Bronchial epithelial cell (primary cell): Measurements from ENCODE around the gene KCNF1. TPM values are rescaled to one million over a fixed set of nuclear protein-coding genes. Genes with fewer than 3 reads are reported as not detected.

ENCODE experiments used
- DNase-seq: peaks from one replicate; pipeline ENCODE4 v3.0.0-alpha.2; 2010; ENCODE audit warnings: low read depth
- FAIRE-seq: peaks from 2 replicates; lab custom pipeline; 2011; peaks lifted over from hg19 to GRCh38; lab: Jason Lieb, UNC
- H3K27me3 ChIP-seq: 2 replicates; pipeline ENCODE4 v1.5.1; 2011; ENCODE audit warnings: low read length; ENCODE audit not compliant: control insufficient read depth, insufficient read depth
- H3K36me3 ChIP-seq: 2 replicates; pipeline ENCODE4 v1.5.1; 2011; ENCODE audit warnings: low read length; ENCODE audit not compliant: control insufficient read depth, insufficient read depth
- H3K4me3 ChIP-seq: 2 replicates; pipeline ENCODE4 v1.5.1; 2011; ENCODE audit warnings: mild to moderate bottlenecking, low read depth, low read length, control low read depth
- total RNA-seq: library from RNA; depleted of rRNA; stranded (reverse); fragments of >200 nt; gene quantifications from 2 replicates; pipeline ENCODE4 v1.2.1, GENCODE V29; 2014
- TF ChIP-seq, protein P1 (sequence below): IDR thresholded peaks from 2 replicates; pipeline ENCODE4 v1.5.1; 2011; ENCODE audit warnings: mild to moderate bottlenecking, moderate library complexity, low read length, control low read depth, inconsistent platforms; ENCODE audit not compliant: insufficient read depth, severe bottlenecking

Gene KCNF1
- total RNA-seq, 1 donor from 2014 or later, result not detected

DNA sequence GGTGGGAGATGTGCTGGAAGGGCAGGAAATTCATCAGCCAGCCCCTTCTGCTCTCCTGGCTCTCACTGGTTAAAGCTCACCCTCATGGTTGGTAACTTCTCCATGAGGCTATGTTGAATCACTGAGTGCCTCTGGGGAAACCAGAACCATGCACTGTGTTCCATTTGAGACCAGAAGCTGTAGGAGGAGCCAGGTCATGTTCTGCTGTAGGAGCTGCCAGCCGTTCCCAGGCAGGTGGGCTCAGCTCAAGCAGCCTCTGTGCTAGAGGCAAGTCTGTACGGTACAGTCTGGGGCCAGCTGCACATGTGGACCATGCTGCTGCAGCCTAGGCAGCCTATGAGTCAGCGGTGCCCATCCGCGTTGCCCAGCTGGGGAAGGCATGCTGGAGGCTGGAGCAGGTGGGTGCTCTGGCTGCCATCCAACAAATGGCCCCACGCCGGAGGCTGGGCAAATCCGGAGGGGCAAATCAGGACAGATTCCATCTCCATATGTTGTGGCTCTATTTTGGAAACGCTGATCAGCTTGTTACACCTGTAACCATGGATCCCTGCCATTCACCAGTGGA lies 22.0 kb upstream of the KCNF1 start:
- no peaks in the 10 kb centered on the region for H3K36me3 ChIP-seq
- no peak for FAIRE-seq
- TF ChIP-seq, protein P1, sequence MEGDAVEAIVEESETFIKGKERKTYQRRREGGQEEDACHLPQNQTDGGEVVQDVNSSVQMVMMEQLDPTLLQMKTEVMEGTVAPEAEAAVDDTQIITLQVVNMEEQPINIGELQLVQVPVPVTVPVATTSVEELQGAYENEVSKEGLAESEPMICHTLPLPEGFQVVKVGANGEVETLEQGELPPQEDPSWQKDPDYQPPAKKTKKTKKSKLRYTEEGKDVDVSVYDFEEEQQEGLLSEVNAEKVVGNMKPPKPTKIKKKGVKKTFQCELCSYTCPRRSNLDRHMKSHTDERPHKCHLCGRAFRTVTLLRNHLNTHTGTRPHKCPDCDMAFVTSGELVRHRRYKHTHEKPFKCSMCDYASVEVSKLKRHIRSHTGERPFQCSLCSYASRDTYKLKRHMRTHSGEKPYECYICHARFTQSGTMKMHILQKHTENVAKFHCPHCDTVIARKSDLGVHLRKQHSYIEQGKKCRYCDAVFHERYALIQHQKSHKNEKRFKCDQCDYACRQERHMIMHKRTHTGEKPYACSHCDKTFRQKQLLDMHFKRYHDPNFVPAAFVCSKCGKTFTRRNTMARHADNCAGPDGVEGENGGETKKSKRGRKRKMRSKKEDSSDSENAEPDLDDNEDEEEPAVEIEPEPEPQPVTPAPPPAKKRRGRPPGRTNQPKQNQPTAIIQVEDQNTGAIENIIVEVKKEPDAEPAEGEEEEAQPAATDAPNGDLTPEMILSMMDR, result no peak
- peaks cover 11% of the 10 kb centered on the region for H3K27me3 ChIP-seq
- no peak overlapping the region for H3K4me3 ChIP-seq
- DNase-seq, result peak; percentile 30

DNA sequence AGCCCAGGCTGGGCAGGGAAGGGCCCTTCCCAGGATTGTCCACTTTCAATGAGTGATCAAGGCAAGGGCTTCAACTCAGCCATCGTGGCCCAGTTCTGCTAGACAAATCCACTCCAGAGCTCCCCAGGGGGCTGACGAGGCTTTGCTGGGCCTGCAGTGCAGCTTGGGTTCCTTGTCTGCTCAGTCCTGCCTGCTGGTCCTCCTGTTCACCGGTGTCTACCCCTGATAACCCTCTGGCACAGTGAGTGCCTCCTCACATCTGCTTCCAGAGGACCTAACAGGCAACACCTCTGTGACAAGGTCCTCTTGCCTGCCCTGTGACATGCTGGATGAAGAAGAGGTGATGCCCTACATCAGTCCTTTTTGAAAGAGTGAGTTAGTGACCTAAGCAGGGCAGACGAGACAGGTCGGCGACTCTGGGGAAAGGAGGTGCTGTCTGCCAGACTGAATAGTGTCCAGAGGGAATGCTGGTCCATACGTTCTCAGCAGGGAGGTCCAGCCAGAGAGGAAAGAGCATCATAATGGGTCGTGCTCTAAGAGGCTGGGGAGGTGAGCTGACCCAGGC lies 20.9 kb upstream of the KCNF1 start:
- Histone ChIP-seq H3K27me3 (peaks cover 13% of the 10 kb centered on the region), H3K36me3 (no peaks in the 10 kb centered on the region), H3K4me3 (no peak overlapping the region)
- FAIRE-seq, result no peak
- TF ChIP-seq, protein P1, result no peak
- no peak for DNase-seq

DNA sequence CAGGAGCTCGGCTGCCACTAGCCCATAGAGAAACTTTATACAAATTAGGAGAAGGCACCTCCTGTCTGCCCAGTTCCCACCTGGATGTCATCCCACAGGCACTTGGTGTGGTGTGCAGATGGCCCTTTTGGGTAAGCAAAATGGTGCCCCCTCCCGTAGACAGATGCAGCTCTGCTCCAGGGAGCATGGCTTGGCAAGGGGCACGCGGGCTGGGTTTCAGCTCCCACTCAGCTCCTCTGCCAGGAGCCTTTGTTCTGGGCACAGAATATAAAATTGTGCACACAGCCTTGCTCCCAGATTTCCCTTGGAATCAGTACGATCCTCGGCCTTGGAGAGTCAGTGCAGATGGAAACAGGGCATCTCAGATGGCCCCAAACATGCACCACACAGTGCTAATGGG lies 20.3 kb upstream of the KCNF1 start:
- Histone ChIP-seq H3K36me3 (no peaks in the 10 kb centered on the region), H3K4me3 (no peak overlapping the region), H3K27me3 (peaks cover 13% of the 10 kb centered on the region)
- TF ChIP-seq, protein P1, result no peak
- DNase-seq (no peak), FAIRE-seq (no peak)

DNA sequence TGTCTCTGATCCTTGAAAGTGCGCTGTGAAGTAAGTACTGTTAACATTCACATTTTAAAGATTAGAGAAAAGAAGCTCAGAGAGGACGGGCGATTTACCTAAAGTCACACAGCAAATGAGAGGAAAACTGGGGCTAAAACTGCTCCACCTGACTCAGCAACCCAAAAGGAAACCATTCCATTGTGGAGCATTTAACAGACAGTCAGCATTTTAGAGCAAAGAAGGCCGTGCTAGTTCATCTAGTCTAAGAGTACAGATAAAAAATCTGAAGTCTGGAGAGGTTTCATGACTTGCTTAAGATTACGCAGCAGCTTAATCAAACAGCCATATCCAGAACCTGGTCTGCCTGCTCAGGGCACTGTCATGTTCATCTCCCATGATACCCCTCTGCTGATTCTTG lies 19.9 kb upstream of the KCNF1 start:
- no peak overlapping the region for H3K4me3 ChIP-seq
- no peak for FAIRE-seq
- H3K27me3 ChIP-seq, result peaks cover 13% of the 10 kb centered on the region
- TF ChIP-seq, protein P1, result no peak
- H3K36me3 ChIP-seq, result no peaks in the 10 kb centered on the region
- DNase-seq, result no peak

DNA sequence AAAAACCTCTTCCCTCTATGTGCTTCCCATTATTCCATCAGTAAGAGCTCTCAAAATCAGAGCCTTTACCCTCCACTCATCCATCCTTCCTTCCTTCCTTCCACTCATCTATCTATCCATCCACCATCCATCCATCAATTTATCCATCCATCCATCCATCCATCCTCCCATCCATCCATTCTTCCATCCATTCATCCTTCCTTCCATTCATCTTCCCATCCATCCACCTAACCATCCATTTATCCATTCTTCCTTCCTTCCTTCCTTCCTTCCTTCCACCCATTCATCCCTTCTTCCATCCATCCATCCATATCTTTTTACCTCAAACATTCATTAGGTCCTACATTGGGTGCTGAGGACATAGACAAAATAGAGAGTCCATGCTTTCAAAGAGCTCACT lies 19.4 kb upstream of the KCNF1 start:
- Histone ChIP-seq H3K27me3 (peaks cover 13% of the 10 kb centered on the region), H3K36me3 (no peaks in the 10 kb centered on the region), H3K4me3 (no peak overlapping the region)
- no peak for DNase-seq
- FAIRE-seq, result peak; percentile 62
- TF ChIP-seq, protein P1, result no peak

DNA sequence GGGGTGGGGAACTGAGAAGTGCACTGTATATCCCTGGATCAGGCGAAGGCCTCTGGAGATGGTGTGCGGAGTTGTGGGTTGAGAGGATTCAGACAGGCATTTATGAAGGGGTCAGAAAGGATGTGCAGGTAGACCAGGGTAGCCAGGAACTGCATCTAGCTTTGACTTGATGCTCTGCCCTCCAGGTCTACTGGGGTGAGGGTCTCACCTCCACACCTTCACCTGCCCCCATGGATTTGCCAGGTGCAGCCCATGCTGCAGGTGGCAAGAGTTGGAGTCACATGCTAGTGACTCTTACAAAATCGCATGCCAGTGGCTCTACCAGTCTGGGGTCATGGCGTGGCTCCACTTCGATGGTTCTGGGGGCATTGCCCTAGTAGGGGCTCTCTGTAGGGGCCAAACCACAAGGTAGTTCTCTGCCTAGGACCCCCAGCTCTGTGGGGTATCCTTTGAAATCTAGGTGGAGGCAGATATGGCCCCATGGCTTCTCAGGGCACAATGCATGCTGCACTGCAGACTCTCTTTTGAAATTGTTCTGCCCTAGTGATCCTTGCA lies 18.9 kb upstream of the KCNF1 start:
- TF ChIP-seq, protein P1, result no peak
- FAIRE-seq (no peak), DNase-seq (no peak)
- Histone ChIP-seq H3K36me3 (no peaks in the 10 kb centered on the region), H3K27me3 (peaks cover 13% of the 10 kb centered on the region), H3K4me3 (no peak overlapping the region)
